Cardiac atrium fibroblast (primary cell): ENCODE measurements around the gene UROC1. TPM values are rescaled to one million over a fixed set of nuclear protein-coding genes. Genes with fewer than 3 reads are reported as not detected.

Source experiments
- total RNA-seq: library from RNA; depleted of rRNA; stranded (reverse); fragments of >200 nt; gene quantifications from 2 replicates; pipeline ENCODE4 v1.2.3, GENCODE V29; 2015

Gene UROC1
- not detected in 2 replicates for total RNA-seq

GRCh38 chr3:126517291-126517951 lies at the start of gene UROC1:
UROC1 (minus strand) TSS chr3:126517773; CDS start chr3:126517719, 54 bp downstream.

DNA sequence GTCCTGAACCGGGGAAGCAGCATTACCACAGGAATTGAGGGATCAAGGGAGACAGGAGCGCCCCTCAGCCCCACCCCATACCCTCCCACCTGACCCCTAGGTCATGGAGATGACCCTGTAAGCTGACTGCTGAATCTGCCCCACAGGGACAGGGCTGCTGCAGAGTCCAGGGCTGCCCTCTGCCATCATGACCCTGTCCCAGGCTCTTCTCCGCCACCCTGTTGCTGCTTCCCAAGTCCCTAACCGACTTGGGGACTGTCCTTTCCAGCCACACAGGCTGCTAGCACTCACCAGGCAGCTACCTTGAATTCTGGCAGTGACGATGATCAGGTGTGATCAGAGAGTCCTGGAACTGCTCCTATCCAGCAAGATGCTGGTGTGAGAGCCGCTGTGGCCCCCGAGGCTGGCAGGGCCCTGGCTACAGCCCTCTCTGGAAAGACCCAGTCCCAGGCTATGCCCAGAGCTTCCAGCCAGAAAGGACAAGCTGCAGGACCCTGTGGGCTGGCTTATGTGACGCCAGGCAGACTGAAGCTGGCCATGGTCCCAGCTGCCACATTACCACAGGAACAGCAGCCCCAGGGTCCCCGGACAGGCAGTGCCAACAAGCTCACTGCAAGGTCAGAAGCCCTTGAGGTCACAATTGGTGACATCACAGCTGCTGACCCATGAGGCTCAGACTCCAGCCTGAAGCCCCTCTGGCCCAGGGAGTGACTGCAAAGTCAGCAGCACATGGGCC lies 40.9 kb upstream of the UROC1 start, which contains the start of gene C3orf22:
TSS of gene C3orf22 (minus strand) at position 597 of the 736 bp plus-strand sequence. CDS start 5,542 bp downstream, outside the sequence.

DNA sequence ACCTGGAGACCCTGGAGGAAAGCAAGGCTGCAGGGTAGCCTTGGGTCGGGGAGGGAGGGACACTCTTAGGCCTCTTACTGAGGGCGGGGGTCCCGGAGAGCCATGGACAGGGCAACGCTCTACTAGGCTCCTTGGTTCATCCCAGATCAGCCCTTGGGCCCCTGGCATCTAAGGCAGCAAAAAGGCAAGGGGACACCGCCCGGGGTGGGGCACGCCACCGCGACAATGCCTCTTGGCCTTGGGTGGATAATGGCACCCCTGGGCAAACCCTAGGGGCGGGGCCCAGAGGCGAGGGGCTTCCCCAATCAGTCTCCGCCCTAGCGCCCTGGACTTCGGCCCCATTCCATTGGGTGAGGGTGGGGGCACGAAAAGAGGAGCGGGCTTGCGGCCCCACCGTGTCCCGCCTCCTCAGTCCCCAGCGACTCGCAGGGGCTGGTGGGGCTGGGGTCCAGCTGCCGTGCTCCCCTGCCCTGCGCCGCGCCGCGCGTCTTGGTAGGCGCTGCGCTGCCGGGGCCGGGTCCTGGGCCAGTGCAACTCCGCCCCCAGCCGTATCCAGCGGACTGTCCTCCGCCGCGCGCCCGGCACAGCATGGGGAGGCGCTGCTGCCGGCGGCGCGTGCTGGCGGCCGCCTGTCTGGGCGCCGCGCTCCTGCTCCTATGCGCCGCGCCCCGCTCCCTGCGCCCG lies 6.3 kb upstream of the UROC1 start, which contains the start of gene CHST13:
TSS of gene CHST13 (plus strand) at position 411 of the 684 bp plus-strand sequence. CDS start at position 589, 178 bp downstream.

GRCh38 chr3:126475413-126476114 lies 42.0 kb downstream of the UROC1 start, which contains the start of gene ZXDC:
ZXDC (minus strand) TSS chr3:126475891; CDS start chr3:126475865, 26 bp downstream.

Other genes with a start within 250 kb of the UROC1 start
- gene KLF15, start 160.4 kb downstream of the UROC1 start, total RNA-seq, result 4.2 and 8.5 TPM in 2 replicates
- gene CFAP100, start 122.9 kb downstream of the UROC1 start, total RNA-seq, result not detected in 2 replicates
- 9.6 and 16.0 TPM in 2 replicates for gene ZXDC, start 41.9 kb downstream of the UROC1 start, total RNA-seq
- gene CHST13, start 6.4 kb upstream of the UROC1 start, total RNA-seq, result not detected in 2 replicates
- gene C3orf22, start 41.2 kb upstream of the UROC1 start, total RNA-seq, result not detected in 2 replicates
- 9.4 and 10.9 TPM in 2 replicates for gene TXNRD3, start 137.4 kb upstream of the UROC1 start, total RNA-seq
- gene CHCHD6, start 186.5 kb upstream of the UROC1 start, total RNA-seq, result 6.0 and 12.8 TPM in 2 replicates